Aorta (tissue), 5 donors: Measurements from ENCODE around the gene OR52R1. TPM values are rescaled to one million over a fixed set of nuclear protein-coding genes. Genes with fewer than 3 reads are reported as not detected.

Experiments
- ATAC-seq: fragments of 200-7000 bp; cut with Tn5 transposase; one replicate; pipeline ENCODE4 v1.9.1; 2022; ENCODE audit warnings: moderate library complexity; ENCODE audit not compliant: low FRiP score
- DNase-seq, 2 donors: peaks; one replicate each; pipeline ENCODE4 v3.0.0-alpha.2; 2020
- H3K27ac ChIP-seq, 2 donors: one replicate each; pipeline ENCODE4 v1.5.1; 2013; ENCODE audit warnings: low read length in 2 of 2, mild to moderate bottlenecking in 2 of 2, moderate library complexity in 2 of 2, control low read depth in 1 of 2, inconsistent platforms in 1 of 2, low read depth in 1 of 2
- H3K27me3 ChIP-seq, 2 donors: one replicate each; pipeline ENCODE4 v1.6.1; 2013; ENCODE audit warnings: control low read depth in 1 of 2, low read length in 1 of 2, mild to moderate bottlenecking in 1 of 2, moderate library complexity in 1 of 2; ENCODE audit not compliant: insufficient read depth in 2 of 2, control insufficient read depth in 1 of 2
- H3K36me3 ChIP-seq, 2 donors: one replicate each; pipeline ENCODE4 v1.6.1; 2013; ENCODE audit warnings: control low read depth in 1 of 2, low read length in 1 of 2, mild to moderate bottlenecking in 1 of 2; ENCODE audit not compliant: insufficient read depth in 2 of 2, control insufficient read depth in 1 of 2
- H3K4me1 ChIP-seq, 2 donors: one replicate each; pipeline ENCODE4 v1.6.1; 2013; ENCODE audit warnings: low read length in 2 of 2, control low read depth in 1 of 2, mild to moderate bottlenecking in 1 of 2, moderate library complexity in 1 of 2; ENCODE audit not compliant: insufficient read depth in 2 of 2, control insufficient read depth in 1 of 2
- H3K4me3 ChIP-seq, 2 donors: one replicate each; pipeline ENCODE4 v1.5.1; 2013; ENCODE audit warnings: low read length in 2 of 2, control low read depth in 1 of 2, mild to moderate bottlenecking in 1 of 2
- H3K9me3 ChIP-seq: one replicate; pipeline ENCODE4 v1.6.1; 2013; ENCODE audit warnings: mild to moderate bottlenecking, low read length; ENCODE audit not compliant: control insufficient read depth
- WGBS, 2 donors: extraction: QIAGEN DNeasy Blood & Tissue Kit; methylation state at CpG; one replicate each; pipeline ENCODE4 v1.1.7; 2013; 5-methylcytosine and 5-hydroxymethylcytosine counted together
- intact Hi-C, 2 donors: fragments of 100-400 bp; cut with DNase I; formaldehyde crosslinking; loops; one replicate each; pipeline versions ENCODE4 v1.14.2 to v1.15.0; 2022
- long read RNA-seq, 2 donors: library from polyadenylated mRNA; unstranded; transcript quantifications; one replicate each; pipeline ENCODE4 v2.0.0, GENCODE V29; 2020 to 2021
- polyA plus RNA-seq, 2 donors: library from polyadenylated mRNA; stranded (reverse); fragments of 200-250 nt; gene quantifications; one replicate each; pipeline ENCODE4 v1.2.3, GENCODE V29; 2013
- total RNA-seq, 2 donors: library from RNA; stranded (reverse); fragmentation: NEBNext Ultra II Directional; extraction: Animal tissue kit (Norgen Biotek cat#: 25700); gene quantifications; one replicate each; pipeline ENCODE4 v1.2.1, GENCODE V29; 2021
- donor health status: healthy with polysubstance abuse.
- donor health status: Bipolar disorder and iron deficiency.
- donor health status: DM: no; HTN: no; CAD: no.
- donor health status: DM: no; HTN: no; CAD: no.
- donor health status: DM: yes; HTN: yes; CAD: no.

OR52R1 gene
- total RNA-seq (not detected), polyA plus RNA-seq (not detected)
- long read RNA-seq, donor 1 = 0 reads
- long read RNA-seq, donor 2 = 0 reads

- ATAC-seq = no peak
- Histone ChIP-seq H3K9me3 (no peaks in the 10 kb centered on the region), H3K27ac (no peak within 1 kb of the TSS), H3K36me3 (no peaks in the 10 kb centered on the region), H3K4me1 (no peaks in the 10 kb centered on the region), H3K4me3 (no peak within 1 kb of the TSS), H3K27me3 (no peaks in the 10 kb centered on the region)
- no peak for DNase-seq
- intact Hi-C loops = no loop called here
- 90 to 91% methylated on average over 3 of the region's 3 CpGs for WGBS, 2 donors
These were observed at the start of gene OR52R1 for GRCh38 chr11:4804280-4804679. OR52R1 (minus strand) TSS chr11:4804380; CDS start chr11:4804380, 0 bp downstream.

GRCh38 chr11:4851033-4851432, 46.9 kb upstream of the OR52R1 start:
- WGBS, 2 donors = 0 to 1% methylated on average over 4 of the region's 4 CpGs
- H3K9me3 ChIP-seq = peaks cover 1% of the 10 kb centered on the region
- DNase-seq (no peak), ATAC-seq (no peak)
- no peaks in the 10 kb centered on the region for H3K27me3 ChIP-seq
- H3K36me3 ChIP-seq = no peaks in the 10 kb centered on the region
- no peaks in the 10 kb centered on the region for H3K4me1 ChIP-seq
- no peak overlapping the region for H3K27ac ChIP-seq
- intact Hi-C loops = no loop called here
- no peak overlapping the region for H3K4me3 ChIP-seq

GRCh38 chr11:4848908-4849532, 44.8 kb upstream of the OR52R1 start, which contains the start of gene OR51S1:
OR51S1 (minus strand) TSS chr11:4849208; CDS start chr11:4849208, 0 bp downstream.
- WGBS, 2 donors = 60 to 68% methylated on average over 9 of the region's 9 CpGs
- H3K4me3 ChIP-seq = no peak within 1 kb of the TSS
- H3K4me1 ChIP-seq = no peaks in the 10 kb centered on the region
- H3K9me3 ChIP-seq = no peaks in the 10 kb centered on the region
- H3K27ac ChIP-seq = no peak within 1 kb of the TSS
- H3K36me3 ChIP-seq = no peaks in the 10 kb centered on the region
- no peaks in the 10 kb centered on the region for H3K27me3 ChIP-seq
- DNase-seq (no peak), ATAC-seq (no peak)
- intact Hi-C loops = no loop called here

GRCh38 chr11:4839851-4840549, 35.8 kb upstream of the OR52R1 start:
- no peak for ATAC-seq
- intact Hi-C loops = no loop called here
- H3K4me1 ChIP-seq = no peaks in the 10 kb centered on the region
- H3K27me3 ChIP-seq = no peaks in the 10 kb centered on the region
- H3K9me3 ChIP-seq = no peaks in the 10 kb centered on the region
- no peaks in the 10 kb centered on the region for H3K36me3 ChIP-seq
- DNase-seq = no peak
- H3K27ac ChIP-seq = no peak overlapping the region
- H3K4me3 ChIP-seq = no peak overlapping the region
- WGBS, 2 donors = 86 to 89% methylated on average over 2 of the region's 2 CpGs

- H3K27ac ChIP-seq = no peak overlapping the region
- H3K27me3 ChIP-seq = no peaks in the 10 kb centered on the region
- no peaks in the 10 kb centered on the region for H3K9me3 ChIP-seq
- no peak for DNase-seq
- WGBS, 2 donors = 70 to 81% methylated on average over 2 of the region's 2 CpGs
- H3K4me3 ChIP-seq = no peak overlapping the region
- intact Hi-C loops = no loop called here
- H3K36me3 ChIP-seq = no peaks in the 10 kb centered on the region
- H3K4me1 ChIP-seq = no peaks in the 10 kb centered on the region
- ATAC-seq = no peak
These were observed 26.7 kb upstream of the OR52R1 start for GRCh38 chr11:4830909-4831308.

- Histone ChIP-seq H3K27me3 (no peaks in the 10 kb centered on the region), H3K27ac (no peak overlapping the region), H3K36me3 (no peaks in the 10 kb centered on the region), H3K4me3 (no peak overlapping the region), H3K9me3 (no peaks in the 10 kb centered on the region), H3K4me1 (no peaks in the 10 kb centered on the region)
- no peak for ATAC-seq
- no peak for DNase-seq
- intact Hi-C loops = no loop called here
- WGBS, 2 donors = 55 to 85% methylated on average over 1 of the region's 1 CpG
These were observed 26.2 kb upstream of the OR52R1 start for GRCh38 chr11:4830346-4830745.

DNA sequence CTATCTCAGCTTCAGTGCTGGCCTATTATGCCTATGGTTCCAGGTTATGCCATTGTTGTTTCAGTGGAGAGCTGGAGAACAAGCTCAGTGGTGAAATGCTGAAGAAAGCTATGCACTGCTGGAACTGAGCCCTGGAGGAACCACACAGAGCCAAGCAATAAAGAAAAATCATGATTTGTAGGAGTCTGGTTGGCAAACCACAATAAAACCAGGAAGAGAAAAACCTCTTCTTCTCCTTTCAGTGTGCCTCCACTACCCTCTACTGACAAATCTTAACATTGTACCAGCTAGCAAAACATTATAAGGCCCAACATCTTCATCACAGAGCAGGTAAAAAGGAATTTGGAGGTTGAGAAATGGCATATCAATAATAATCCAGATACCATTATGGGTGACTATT, 22.2 kb upstream of the OR52R1 start:
- intact Hi-C loops = loop anchor here in 1 of 2 donors (5.0 kb wide), 1 partner anchor 189 kb away; the partner anchor contains the start of gene OR51D1
- no peaks in the 10 kb centered on the region for H3K27me3 ChIP-seq
- no peaks in the 10 kb centered on the region for H3K36me3 ChIP-seq
- H3K9me3 ChIP-seq = no peaks in the 10 kb centered on the region
- no peaks in the 10 kb centered on the region for H3K4me1 ChIP-seq
- no peak for DNase-seq
- no peak overlapping the region for H3K4me3 ChIP-seq
- H3K27ac ChIP-seq = no peak overlapping the region
- no peak for ATAC-seq

DNA sequence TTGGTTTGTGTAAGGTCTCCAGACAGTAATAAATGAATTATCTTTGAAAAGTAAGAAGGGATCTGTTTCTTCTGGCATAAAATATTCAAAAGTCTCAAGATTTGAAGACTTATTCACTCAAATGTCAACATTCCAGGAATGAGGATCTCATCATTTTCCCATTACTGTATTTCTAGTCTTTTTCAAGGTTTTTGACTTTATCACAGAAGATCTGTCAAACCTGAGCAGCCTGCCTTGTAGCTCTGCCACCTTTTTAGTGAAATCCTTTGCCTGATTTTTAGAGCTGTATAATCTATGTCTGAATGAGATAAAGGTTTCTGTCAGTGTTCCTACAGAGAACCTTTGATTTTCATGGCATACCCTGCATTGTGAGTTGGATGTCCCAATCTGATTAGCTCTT, 21.0 kb upstream of the OR52R1 start:
- intact Hi-C loops = loop anchor here in 1 of 2 donors (5.0 kb wide), 1 partner anchor 188 kb away; the partner anchor contains the start of gene OR51D1

DNA sequence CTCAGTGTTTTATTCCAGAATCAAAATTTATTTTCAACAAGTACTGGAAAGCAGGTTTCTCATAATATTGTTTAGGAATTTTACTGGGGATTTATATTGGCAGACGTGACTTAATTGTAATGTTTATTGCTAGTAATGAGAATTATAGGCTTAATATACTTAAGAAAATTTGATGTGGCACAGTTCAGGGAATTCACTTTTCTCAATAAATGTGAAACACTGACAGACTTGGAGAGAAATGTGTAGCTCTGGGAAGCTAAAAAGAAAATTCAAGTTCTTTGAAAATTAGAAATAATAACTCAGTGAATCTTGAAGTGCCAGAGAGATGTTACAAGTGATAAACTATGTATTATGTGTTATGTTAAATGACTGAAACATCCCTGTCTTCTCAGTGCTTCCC, 16.8 kb upstream of the OR52R1 start, which contains the start of gene OR51F2:
TSS of gene OR51F2 (plus strand) at position 301 of the 400 bp plus-strand sequence. CDS start 101 bp downstream, outside the sequence.
- intact Hi-C loops = no loop called here

More for the DNA sequence above, 21.0 kb upstream of the OR52R1 start:
- DNase-seq = no peak
- no peaks in the 10 kb centered on the region for H3K27me3 ChIP-seq
- no peak for ATAC-seq
- H3K36me3 ChIP-seq = no peaks in the 10 kb centered on the region
- H3K4me3 ChIP-seq = no peak overlapping the region
- no peak overlapping the region for H3K27ac ChIP-seq
- no peaks in the 10 kb centered on the region for H3K9me3 ChIP-seq
- no peaks in the 10 kb centered on the region for H3K4me1 ChIP-seq

More for the DNA sequence above, 16.8 kb upstream of the OR52R1 start, which contains the start of gene OR51F2:
- Histone ChIP-seq H3K4me3 (no peak within 1 kb of the TSS), H3K9me3 (no peaks in the 10 kb centered on the region), H3K4me1 (no peaks in the 10 kb centered on the region), H3K27ac (no peak within 1 kb of the TSS), H3K36me3 (no peaks in the 10 kb centered on the region), H3K27me3 (peaks cover 0 to 2% of the 10 kb centered on the region in 2 donors)
- DNase-seq (no peak), ATAC-seq (no peak)
- WGBS, 2 donors = 32 to 63% methylated on average over 1 of the region's 1 CpG
